Psoas muscle (tissue), 8 donors: Measurements from ENCODE around the gene PAM. TPM values are rescaled to one million over a fixed set of nuclear protein-coding genes. Genes with fewer than 3 reads are reported as not detected.
A peak's percentile ranks its signal among the peaks of the same experiment; 100 is the strongest.

Experiments
- ATAC-seq, 4 donors: fragments of 200-7000 bp; cut with Tn5 transposase; one replicate each; pipeline ENCODE4 v1.9.1; 2020; ENCODE audit warnings: moderate library complexity in 3 of 4, mild to moderate bottlenecking in 2 of 4
- DNase-seq, 2 donors: peaks; one replicate each; pipeline ENCODE4 v3.0.0-alpha.2; 2020
- H3K27ac ChIP-seq: fragments of 200-600 bp; one replicate; pipeline ENCODE4 v1.8.0; 2022
- H3K27me3 ChIP-seq, 3 donors: fragments of 200-600 bp in 1 of 3; one replicate each; pipeline versions ENCODE4 v1.6.1 to v1.8.0; 2013 to 2022; ENCODE audit warnings: low read length in 2 of 3, mild to moderate bottlenecking in 2 of 3, moderate library complexity in 1 of 3; ENCODE audit not compliant: insufficient read depth in 3 of 3
- H3K36me3 ChIP-seq, 2 donors: fragments of 200-600 bp in 1 of 2; one replicate each; pipeline versions ENCODE4 v1.6.1 to v1.8.0; 2013 to 2022; ENCODE audit warnings: low read depth in 1 of 2, mild to moderate bottlenecking in 1 of 2, moderate library complexity in 1 of 2; ENCODE audit not compliant: insufficient read depth in 1 of 2
- H3K4me1 ChIP-seq: fragments of 200-600 bp; one replicate; pipeline ENCODE4 v1.8.0; 2022
- H3K4me3 ChIP-seq: fragments of 200-600 bp; one replicate; pipeline ENCODE4 v1.8.0; 2022; ENCODE audit warnings: mild to moderate bottlenecking
- H3K9me3 ChIP-seq: fragments of 200-600 bp; one replicate; pipeline ENCODE4 v1.8.0; 2022
- CTCF ChIP-seq: fragments of 200-600 bp; IDR thresholded peaks from one replicate; pipeline ENCODE4 v1.8.0; 2022; ENCODE audit warnings: antibody characterized with exemption
- WGBS, 3 donors: extraction: QIAGEN DNeasy Blood & Tissue Kit; methylation state at CpG; one replicate each; pipeline versions ENCODE4 v1.1.6 to v1.1.7; 2013; 5-methylcytosine and 5-hydroxymethylcytosine counted together
- intact Hi-C, 2 donors: fragments of 100-400 bp; cut with DNase I; formaldehyde crosslinking; loops; one replicate each; pipeline versions ENCODE4 v1.11.0 to v1.14.2; 2022
- polyA plus RNA-seq, 3 donors: library from polyadenylated mRNA; stranded (reverse); fragments of 200-250 nt; gene quantifications; one replicate each; pipeline ENCODE4 v1.2.3, GENCODE V29; 2013
- total RNA-seq, 4 donors: library from RNA; stranded (reverse); fragmentation: NEBNext Ultra II Directional in 2 of 4; extraction: Animal tissue kit (Norgen Biotek cat#: 25700) in 2 of 4; gene quantifications; one replicate each; pipeline versions ENCODE4 v1.2.1 to v1.2.4, GENCODE V29; 2021 to 2023
- donor health status: healthy with polysubstance abuse.
- donor health status: DM: no; HTN: no; CAD: no; lungs with moderate emphysema.
- donor health status: Bipolar disorder and iron deficiency.
- donor health status: healthy.
- donor health status: DM: yes; HTN: yes; CAD: no.
- donor health status: DM: no; HTN: no; CAD: no.
- donor health status: DM: no; HTN: no; CAD: no.
- donor health status: DM: yes; HTN: yes; CAD: no.

The PAM gene
- total and polyA plus RNA-seq, 7 donors, result 29.5 to 279 (median 191) TPM

GRCh38 chr5:103034662-103035392, 279.7 kb downstream of the PAM start:
- Histone ChIP-seq H3K9me3 (peaks cover 15% of the 10 kb centered on the region), H3K4me3 (no peak overlapping the region), H3K27me3 (no peaks in the 10 kb centered on the region), H3K36me3 (peaks cover 6 to 24% of the 10 kb centered on the region in 2 donors), H3K4me1 (no peaks in the 10 kb centered on the region), H3K27ac (no peak overlapping the region)
- intact Hi-C loops, result loop anchor here in 1 of 2 donors (5.0 kb wide), 1 partner anchor 498 kb away; no protein-coding TSS in a partner anchor
- ATAC-seq (peak in 3 of 4 donors; percentile 19 to 30 (median 20)), DNase-seq (no peak)
- no peak for TF ChIP-seq CTCF
- WGBS, 3 donors, result 91 to 92% (median 92%) methylated on average over 8 of the region's 8 CpGs

- H3K4me3 ChIP-seq, result no peak overlapping the region
- intact Hi-C loops, result loop anchor here in 1 of 2 donors (5.0 kb wide), 1 partner anchor 498 kb away; no protein-coding TSS in a partner anchor
- 0 to 17% (median 15%) methylated on average over 2 of the region's 2 CpGs for WGBS, 3 donors
- TF ChIP-seq CTCF, result no peak
- H3K9me3 ChIP-seq, result peaks cover 15% of the 10 kb centered on the region
- ATAC-seq (no peak), DNase-seq (no peak)
- peaks cover 2 to 15% of the 10 kb centered on the region in 2 donors for H3K36me3 ChIP-seq
- H3K27ac ChIP-seq, result no peak overlapping the region
- no peaks in the 10 kb centered on the region for H3K27me3 ChIP-seq
- no peaks in the 10 kb centered on the region for H3K4me1 ChIP-seq
Measured at GRCh38 chr5:103035701-103036100, 280.6 kb downstream of the PAM start.

GRCh38 chr5:103036601-103037000, 281.5 kb downstream of the PAM start:
- no peak overlapping the region for H3K4me3 ChIP-seq
- no peak for ATAC-seq
- H3K4me1 ChIP-seq, result no peaks in the 10 kb centered on the region
- 95 to 100% (median 95%) methylated on average over 2 of the region's 2 CpGs for WGBS, 3 donors
- H3K27me3 ChIP-seq, result no peaks in the 10 kb centered on the region
- DNase-seq, result no peak
- TF ChIP-seq CTCF, result no peak
- intact Hi-C loops, result loop anchor here in 1 of 2 donors (5.0 kb wide), 1 partner anchor 499 kb away; no protein-coding TSS in a partner anchor
- no peak overlapping the region for H3K27ac ChIP-seq
- H3K36me3 ChIP-seq, result peaks cover 1 to 10% of the 10 kb centered on the region in 2 donors
- H3K9me3 ChIP-seq, result peaks cover 15% of the 10 kb centered on the region

- no peak for TF ChIP-seq CTCF
- Histone ChIP-seq H3K27me3 (no peaks in the 10 kb centered on the region), H3K4me1 (no peaks in the 10 kb centered on the region), H3K4me3 (no peak overlapping the region), H3K9me3 (peaks cover 15% of the 10 kb centered on the region), H3K27ac (no peak overlapping the region), H3K36me3 (no peaks in the 10 kb centered on the region)
- 66 to 81% (median 80%) methylated on average over 4 of the region's 4 CpGs for WGBS, 3 donors
- intact Hi-C loops, result loop anchor here in 1 of 2 donors (5.0 kb wide), 1 partner anchor 501 kb away; no protein-coding TSS in a partner anchor
- no peak for ATAC-seq
- no peak for DNase-seq
Measured at GRCh38 chr5:103037673-103038455, 282.8 kb downstream of the PAM start.
